Mesothelial cell of epicardium (in vitro differentiated cells): ENCODE results near the gene RNF150. TPM values are rescaled to one million over a fixed set of nuclear protein-coding genes. Genes with fewer than 3 reads are reported as not detected.

Source experiments
- DNase-seq, 2 experiments: peaks; one replicate each; pipeline ENCODE4 v3.0.0; 2021; ENCODE audit warnings: low spot score in 2 of 2; ENCODE audit not compliant: unreplicated experiment in 2 of 2
- H3K27ac Mint-ChIP-seq: 2 replicates; pipeline ENCODE4 v1.8.0; 2021; ENCODE audit warnings: mixed read lengths
- H3K27me3 Mint-ChIP-seq: 2 replicates; pipeline ENCODE4 v1.8.0; 2021; ENCODE audit warnings: low read depth, mixed read lengths
- H3K36me3 Mint-ChIP-seq: 2 replicates; pipeline ENCODE4 v1.8.0; 2021; ENCODE audit warnings: mixed read lengths
- H3K4me1 Mint-ChIP-seq: 2 replicates; pipeline ENCODE4 v1.8.0; 2021; ENCODE audit warnings: mixed read lengths
- H3K4me3 Mint-ChIP-seq: 2 replicates; pipeline ENCODE4 v1.8.0; 2021; ENCODE audit warnings: mild to moderate bottlenecking, moderate library complexity, mixed read lengths
- H3K9me3 Mint-ChIP-seq: 2 replicates; pipeline ENCODE4 v1.8.0; 2021; ENCODE audit warnings: mixed read lengths
- CTCF ChIP-seq: fragments of 200-600 bp; sonication (generic); IDR thresholded peaks from one replicate; pipeline ENCODE4 v1.5.0; 2021; ENCODE audit warnings: antibody characterized with exemption; ENCODE audit not compliant: unreplicated experiment
- total RNA-seq: library from RNA; stranded (reverse); gene quantifications from 3 replicates; pipeline ENCODE4 v1.2.1, GENCODE V29; 2021

Gene RNF150
- total RNA-seq, 1 donor from 2014 or later: 40.1 TPM

GRCh38 chr4:140969296-140969695 is 164.0 kb downstream of the RNF150 start:
- TF ChIP-seq CTCF: no peak
- Mint-ChIP-seq H3K4me1 (peaks cover 6% of the 10 kb centered on the region), H3K27ac (no peak overlapping the region), H3K9me3 (no peaks in the 10 kb centered on the region), H3K27me3 (no peaks in the 10 kb centered on the region), H3K4me3 (no peak overlapping the region), H3K36me3 (peaks cover 6% of the 10 kb centered on the region)
- DNase-seq: no peak

- H3K4me3 Mint-ChIP-seq: no peak overlapping the region
- H3K9me3 Mint-ChIP-seq: no peaks in the 10 kb centered on the region
- DNase-seq: no peak
- H3K27me3 Mint-ChIP-seq: no peaks in the 10 kb centered on the region
- H3K4me1 Mint-ChIP-seq: peaks cover 6% of the 10 kb centered on the region
- TF ChIP-seq CTCF: no peak
- H3K36me3 Mint-ChIP-seq: peaks cover 6% of the 10 kb centered on the region
- no peak overlapping the region for H3K27ac Mint-ChIP-seq
Measured at GRCh38 chr4:140968371-140968770, 164.9 kb downstream of the RNF150 start.

- no peak for TF ChIP-seq CTCF
Measured at GRCh38 chr4:140963883-140964282, 169.4 kb downstream of the RNF150 start.

GRCh38 chr4:140955641-140956040 is 177.6 kb downstream of the RNF150 start:
- TF ChIP-seq CTCF: no peak
- Mint-ChIP-seq H3K36me3 (peaks cover 12% of the 10 kb centered on the region), H3K4me3 (no peak overlapping the region), H3K27ac (no peak overlapping the region), H3K27me3 (no peaks in the 10 kb centered on the region), H3K9me3 (peaks cover 6% of the 10 kb centered on the region), H3K4me1 (no peaks in the 10 kb centered on the region)
- no peak for DNase-seq

More at GRCh38 chr4:140963883-140964282, 169.4 kb downstream of the RNF150 start:
- H3K36me3 Mint-ChIP-seq: peaks cover 6% of the 10 kb centered on the region
- H3K27me3 Mint-ChIP-seq: no peaks in the 10 kb centered on the region
- H3K4me1 Mint-ChIP-seq: no peaks in the 10 kb centered on the region
- H3K27ac Mint-ChIP-seq: no peak overlapping the region
- H3K9me3 Mint-ChIP-seq: no peaks in the 10 kb centered on the region
- H3K4me3 Mint-ChIP-seq: no peak overlapping the region
- no peak for DNase-seq

GRCh38 chr4:140952717-140953116 is 180.6 kb downstream of the RNF150 start:
- no peak for DNase-seq
- no peak overlapping the region for H3K4me3 Mint-ChIP-seq

More at GRCh38 chr4:140952717-140953116, 180.6 kb downstream of the RNF150 start:
- Mint-ChIP-seq H3K27me3 (no peaks in the 10 kb centered on the region), H3K4me1 (no peaks in the 10 kb centered on the region), H3K27ac (no peak overlapping the region), H3K36me3 (peaks cover 6% of the 10 kb centered on the region), H3K9me3 (peaks cover 6% of the 10 kb centered on the region)
- no peak for TF ChIP-seq CTCF
